HEK293 (cell line): ENCODE measurements around the gene HOXA10.

Experiments used
- GLIS2 ChIP-seq: fragments of 450-650 bp; formaldehyde crosslinking; IDR thresholded peaks from 2 replicates; pipeline ENCODE4 v1.5.1; 2016; ENCODE audit warnings: missing biosample characterization, missing genetic modification characterization
- IKZF3 ChIP-seq: fragments of 450-650 bp; IDR thresholded peaks from 2 replicates; pipeline ENCODE4 v1.5.0; 2018; ENCODE audit warnings: missing biosample characterization, mild to moderate bottlenecking, missing genetic modification characterization, moderate library complexity
- KLF10 ChIP-seq: fragments of 450-650 bp; IDR thresholded peaks from 2 replicates; pipeline ENCODE4 v1.5.1; 2018; ENCODE audit warnings: missing biosample characterization, mild to moderate bottlenecking, missing genetic modification characterization
- MZF1 ChIP-seq: fragments of 450-650 bp; formaldehyde crosslinking; IDR thresholded peaks from 2 replicates; pipeline ENCODE4 v1.5.1; 2017; ENCODE audit warnings: missing biosample characterization, missing genetic modification characterization, borderline replicate concordance
- SCRT1 ChIP-seq: fragments of 450-650 bp; formaldehyde crosslinking; IDR thresholded peaks from 2 replicates; pipeline ENCODE4 v1.5.1; 2016; ENCODE audit warnings: missing biosample characterization, missing genetic modification characterization, borderline replicate concordance
- TCF7L2 ChIP-seq: IDR thresholded peaks from 2 replicates; pipeline ENCODE4 v1.6.1; 2011; ENCODE audit warnings: low read depth, mild to moderate bottlenecking, inconsistent platforms, low read length, moderate library complexity, borderline replicate concordance
- ZBTB17 ChIP-seq: fragments of 450-650 bp; formaldehyde crosslinking; IDR thresholded peaks from 2 replicates; pipeline ENCODE4 v1.5.1; 2016; ENCODE audit warnings: missing biosample characterization, missing genetic modification characterization
- ZBTB20 ChIP-seq: fragments of 450-650 bp; formaldehyde crosslinking; IDR thresholded peaks from 2 replicates; pipeline ENCODE4 v1.5.1; 2016; ENCODE audit warnings: missing biosample characterization, missing genetic modification characterization
- ZFP41 ChIP-seq: fragments of 450-650 bp; formaldehyde crosslinking; IDR thresholded peaks from 2 replicates; pipeline ENCODE4 v1.5.1; 2016; ENCODE audit warnings: missing biosample characterization, missing genetic modification characterization, borderline replicate concordance
- ZNF133 ChIP-seq: fragments of 450-650 bp; formaldehyde crosslinking; IDR thresholded peaks from 2 replicates; pipeline ENCODE4 v1.5.1; 2016; ENCODE audit warnings: missing biosample characterization, missing genetic modification characterization
- ZNF169 ChIP-seq: fragments of 450-650 bp; formaldehyde crosslinking; IDR thresholded peaks from 2 replicates; pipeline ENCODE4 v1.5.1; 2016; ENCODE audit warnings: missing biosample characterization, missing genetic modification characterization
- ZNF214 ChIP-seq: fragments of 450-650 bp; formaldehyde crosslinking; IDR thresholded peaks from 2 replicates; pipeline ENCODE4 v1.5.1; 2017; ENCODE audit warnings: missing biosample characterization, mild to moderate bottlenecking, missing genetic modification characterization, borderline replicate concordance
- ZNF239 ChIP-seq: fragments of 450-650 bp; formaldehyde crosslinking; IDR thresholded peaks from 2 replicates; pipeline ENCODE4 v1.5.1; 2016; ENCODE audit warnings: missing biosample characterization, missing genetic modification characterization
- ZNF324 ChIP-seq: fragments of 450-650 bp; formaldehyde crosslinking; IDR thresholded peaks from 2 replicates; pipeline ENCODE4 v1.5.1; 2016; ENCODE audit warnings: missing biosample characterization, missing genetic modification characterization
- ZNF341 ChIP-seq: fragments of 450-650 bp; formaldehyde crosslinking; IDR thresholded peaks from 2 replicates; pipeline ENCODE4; 2016; ENCODE audit warnings: low read depth, missing biosample characterization, missing genetic modification characterization
- ZNF366 ChIP-seq: fragments of 450-650 bp; formaldehyde crosslinking; conservative IDR thresholded peaks from 2 replicates; pipeline ENCODE4 v1.5.1; 2016; ENCODE audit warnings: missing biosample characterization, missing genetic modification characterization
- ZNF394 ChIP-seq: fragments of 450-650 bp; formaldehyde crosslinking; IDR thresholded peaks from 2 replicates; pipeline ENCODE4 v1.5.1; 2016; ENCODE audit warnings: missing biosample characterization, missing genetic modification characterization, mild to moderate bottlenecking, moderate library complexity, borderline replicate concordance
- ZNF521 ChIP-seq: fragments of 450-650 bp; formaldehyde crosslinking; IDR thresholded peaks from 2 replicates; pipeline ENCODE4 v1.5.1; 2017; ENCODE audit warnings: missing biosample characterization, mild to moderate bottlenecking, missing genetic modification characterization
- ZNF555 ChIP-seq: fragments of 450-650 bp; formaldehyde crosslinking; conservative IDR thresholded peaks from 2 replicates; pipeline ENCODE4 v1.5.1; 2017; ENCODE audit warnings: missing biosample characterization, mild to moderate bottlenecking, missing genetic modification characterization, inconsistent platforms
- ZNF571 ChIP-seq: fragments of 450-650 bp; formaldehyde crosslinking; IDR thresholded peaks from 2 replicates; pipeline ENCODE4 v1.5.0; 2017; ENCODE audit warnings: missing biosample characterization, missing genetic modification characterization
- ZNF624 ChIP-seq: fragments of 450-650 bp; formaldehyde crosslinking; IDR thresholded peaks from 2 replicates; pipeline ENCODE4 v1.5.1; 2017; ENCODE audit warnings: missing biosample characterization, missing genetic modification characterization
- ZNF629 ChIP-seq: fragments of 450-650 bp; formaldehyde crosslinking; IDR thresholded peaks from 2 replicates; pipeline ENCODE4 v1.5.1; 2017; ENCODE audit warnings: missing biosample characterization, missing genetic modification characterization
- TF ChIP-seq, protein P1 (sequence below): fragments of 450-650 bp; formaldehyde crosslinking; IDR thresholded peaks from 2 replicates; pipeline ENCODE4 v1.5.1; 2016; ENCODE audit warnings: missing biosample characterization, missing genetic modification characterization
- TF ChIP-seq, protein P2 (sequence below): fragments of 450-650 bp; formaldehyde crosslinking; optimal IDR thresholded peaks from 2 replicates; pipeline ENCODE3; 2016; ENCODE audit warnings: missing biosample characterization, mild to moderate bottlenecking, missing genetic modification characterization
- TF ChIP-seq, protein P3 (sequence below): fragments of 450-650 bp; formaldehyde crosslinking; IDR thresholded peaks from 2 replicates; pipeline ENCODE4 v1.5.1; 2016; ENCODE audit warnings: missing biosample characterization, missing genetic modification characterization
- TF ChIP-seq, protein P4 (sequence below): fragments of 450-650 bp; formaldehyde crosslinking; IDR thresholded peaks from 2 replicates; pipeline ENCODE4 v1.5.1; 2016; ENCODE audit warnings: missing biosample characterization, missing genetic modification characterization

The HOXA10 gene

DNA sequence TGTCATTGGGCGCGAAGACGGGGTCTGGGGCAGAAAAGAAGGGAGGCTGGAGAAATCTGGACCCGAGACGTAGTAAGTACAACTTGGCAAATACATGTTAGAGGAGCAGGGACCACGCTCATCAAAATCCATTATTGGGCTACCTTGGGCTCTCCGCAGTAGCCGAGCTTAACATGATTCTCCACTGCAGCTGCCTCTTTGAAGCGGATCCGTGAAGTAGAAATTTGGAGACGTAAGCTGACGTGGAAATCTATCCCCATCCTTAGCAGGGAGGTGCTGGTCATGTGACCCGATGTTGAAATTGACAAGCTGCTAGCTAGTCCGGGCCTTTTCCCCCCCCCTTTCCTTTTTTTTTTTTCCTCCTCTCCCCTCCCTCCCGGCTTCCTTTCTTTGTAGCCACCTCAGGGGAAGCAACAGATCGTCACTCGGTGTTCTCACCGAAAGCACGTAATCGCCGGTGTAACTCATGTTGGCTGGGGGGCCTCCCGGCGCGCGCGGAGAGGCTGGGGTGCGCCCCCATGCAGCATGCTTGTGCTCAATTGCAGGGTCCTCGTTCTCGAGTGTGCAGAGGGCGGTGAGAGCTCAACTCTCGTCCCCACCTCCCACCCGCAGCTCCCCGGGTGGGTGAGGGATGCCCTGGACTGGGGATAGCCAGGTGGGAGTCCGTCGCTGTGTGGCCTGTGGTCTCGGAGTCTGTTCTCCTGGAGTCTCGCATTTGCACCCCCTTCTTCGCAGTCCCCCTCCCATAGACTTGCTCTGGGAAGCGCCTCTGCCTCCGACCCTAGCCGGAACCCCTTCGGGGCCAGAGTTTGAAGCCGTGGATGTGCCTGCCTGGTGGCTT is 11.1 kb upstream of the HOXA10 start, which contains the start of gene HOXA11 (continued):
- TF ChIP-seq, protein P1, sequence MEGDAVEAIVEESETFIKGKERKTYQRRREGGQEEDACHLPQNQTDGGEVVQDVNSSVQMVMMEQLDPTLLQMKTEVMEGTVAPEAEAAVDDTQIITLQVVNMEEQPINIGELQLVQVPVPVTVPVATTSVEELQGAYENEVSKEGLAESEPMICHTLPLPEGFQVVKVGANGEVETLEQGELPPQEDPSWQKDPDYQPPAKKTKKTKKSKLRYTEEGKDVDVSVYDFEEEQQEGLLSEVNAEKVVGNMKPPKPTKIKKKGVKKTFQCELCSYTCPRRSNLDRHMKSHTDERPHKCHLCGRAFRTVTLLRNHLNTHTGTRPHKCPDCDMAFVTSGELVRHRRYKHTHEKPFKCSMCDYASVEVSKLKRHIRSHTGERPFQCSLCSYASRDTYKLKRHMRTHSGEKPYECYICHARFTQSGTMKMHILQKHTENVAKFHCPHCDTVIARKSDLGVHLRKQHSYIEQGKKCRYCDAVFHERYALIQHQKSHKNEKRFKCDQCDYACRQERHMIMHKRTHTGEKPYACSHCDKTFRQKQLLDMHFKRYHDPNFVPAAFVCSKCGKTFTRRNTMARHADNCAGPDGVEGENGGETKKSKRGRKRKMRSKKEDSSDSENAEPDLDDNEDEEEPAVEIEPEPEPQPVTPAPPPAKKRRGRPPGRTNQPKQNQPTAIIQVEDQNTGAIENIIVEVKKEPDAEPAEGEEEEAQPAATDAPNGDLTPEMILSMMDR: peak; percentile 26; the same call in 1 of the 2 replicates
- TF ChIP-seq ZFP41: no peak
- TF ChIP-seq ZNF394 (tag by site-specific recombination): peak; percentile 68; the same call in 1 of the 2 replicates
- no peak for TF ChIP-seq ZNF133 (tag by site-specific recombination)
- peak; percentile 28; the same call in 1 of the 2 replicates for TF ChIP-seq ZNF366 (tag by site-specific recombination)
- TF ChIP-seq ZNF555: no peak
- peak; percentile 72 for TF ChIP-seq IKZF3 (tag by site-specific recombination)
- TF ChIP-seq KLF10 (tag by site-specific recombination): 0 out of 2 replicates have a peak, but pooled peaks have one; percentile 13
- TF ChIP-seq TCF7L2: peak; percentile 38; the same call in 1 of the 2 replicates
- no peak for TF ChIP-seq MZF1 (tag by site-specific recombination)
- TF ChIP-seq, protein P2, sequence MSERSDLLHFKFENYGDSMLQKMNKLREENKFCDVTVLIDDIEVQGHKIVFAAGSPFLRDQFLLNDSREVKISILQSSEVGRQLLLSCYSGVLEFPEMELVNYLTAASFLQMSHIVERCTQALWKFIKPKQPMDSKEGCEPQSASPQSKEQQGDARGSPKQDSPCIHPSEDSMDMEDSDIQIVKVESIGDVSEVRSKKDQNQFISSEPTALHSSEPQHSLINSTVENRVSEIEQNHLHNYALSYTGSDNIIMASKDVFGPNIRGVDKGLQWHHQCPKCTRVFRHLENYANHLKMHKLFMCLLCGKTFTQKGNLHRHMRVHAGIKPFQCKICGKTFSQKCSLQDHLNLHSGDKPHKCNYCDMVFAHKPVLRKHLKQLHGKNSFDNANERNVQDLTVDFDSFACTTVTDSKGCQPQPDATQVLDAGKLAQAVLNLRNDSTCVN (tag by site-specific recombination): peak; percentile 40
- TF ChIP-seq ZNF214 (tag by site-specific recombination): no peak
- TF ChIP-seq ZNF324 (tag by site-specific recombination): no peak
- TF ChIP-seq ZNF624 (tag by site-specific recombination): no peak
- TF ChIP-seq GLIS2 (tag by site-specific recombination): peak; percentile 99
- no peak for TF ChIP-seq ZNF571
- TF ChIP-seq ZNF521 (tag by site-specific recombination): no peak
- TF ChIP-seq ZNF629: peak; percentile 95
- TF ChIP-seq ZNF239 (tag by site-specific recombination): no peak
- TF ChIP-seq ZNF341 (tag by site-specific recombination): peak; percentile 93
- TF ChIP-seq, protein P3, sequence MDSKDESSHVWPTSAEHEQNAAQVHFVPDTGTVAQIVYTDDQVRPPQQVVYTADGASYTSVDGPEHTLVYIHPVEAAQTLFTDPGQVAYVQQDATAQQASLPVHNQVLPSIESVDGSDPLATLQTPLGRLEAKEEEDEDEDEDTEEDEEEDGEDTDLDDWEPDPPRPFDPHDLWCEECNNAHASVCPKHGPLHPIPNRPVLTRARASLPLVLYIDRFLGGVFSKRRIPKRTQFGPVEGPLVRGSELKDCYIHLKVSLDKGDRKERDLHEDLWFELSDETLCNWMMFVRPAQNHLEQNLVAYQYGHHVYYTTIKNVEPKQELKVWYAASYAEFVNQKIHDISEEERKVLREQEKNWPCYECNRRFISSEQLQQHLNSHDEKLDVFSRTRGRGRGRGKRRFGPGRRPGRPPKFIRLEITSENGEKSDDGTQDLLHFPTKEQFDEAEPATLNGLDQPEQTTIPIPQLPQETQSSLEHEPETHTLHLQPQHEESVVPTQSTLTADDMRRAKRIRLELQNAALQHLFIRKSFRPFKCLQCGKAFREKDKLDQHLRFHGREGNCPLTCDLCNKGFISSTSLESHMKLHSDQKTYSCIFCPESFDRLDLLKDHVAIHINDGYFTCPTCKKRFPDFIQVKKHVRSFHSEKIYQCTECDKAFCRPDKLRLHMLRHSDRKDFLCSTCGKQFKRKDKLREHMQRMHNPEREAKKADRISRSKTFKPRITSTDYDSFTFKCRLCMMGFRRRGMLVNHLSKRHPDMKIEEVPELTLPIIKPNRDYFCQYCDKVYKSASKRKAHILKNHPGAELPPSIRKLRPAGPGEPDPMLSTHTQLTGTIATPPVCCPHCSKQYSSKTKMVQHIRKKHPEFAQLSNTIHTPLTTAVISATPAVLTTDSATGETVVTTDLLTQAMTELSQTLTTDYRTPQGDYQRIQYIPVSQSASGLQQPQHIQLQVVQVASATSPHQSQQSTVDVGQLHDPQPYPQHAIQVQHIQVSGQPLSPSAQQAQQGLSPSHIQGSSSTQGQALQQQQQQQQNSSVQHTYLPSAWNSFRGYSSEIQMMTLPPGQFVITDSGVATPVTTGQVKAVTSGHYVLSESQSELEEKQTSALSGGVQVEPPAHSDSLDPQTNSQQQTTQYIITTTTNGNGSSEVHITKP (tag by site-specific recombination): peak; percentile 43
- TF ChIP-seq ZBTB20 (tag by site-specific recombination): peak; percentile 69
- TF ChIP-seq ZBTB17 (tag by site-specific recombination): peak; percentile 93
- peak; percentile 55; the same call in 1 of the 2 replicates for TF ChIP-seq SCRT1 (tag by site-specific recombination)
- TF ChIP-seq, protein P4, sequence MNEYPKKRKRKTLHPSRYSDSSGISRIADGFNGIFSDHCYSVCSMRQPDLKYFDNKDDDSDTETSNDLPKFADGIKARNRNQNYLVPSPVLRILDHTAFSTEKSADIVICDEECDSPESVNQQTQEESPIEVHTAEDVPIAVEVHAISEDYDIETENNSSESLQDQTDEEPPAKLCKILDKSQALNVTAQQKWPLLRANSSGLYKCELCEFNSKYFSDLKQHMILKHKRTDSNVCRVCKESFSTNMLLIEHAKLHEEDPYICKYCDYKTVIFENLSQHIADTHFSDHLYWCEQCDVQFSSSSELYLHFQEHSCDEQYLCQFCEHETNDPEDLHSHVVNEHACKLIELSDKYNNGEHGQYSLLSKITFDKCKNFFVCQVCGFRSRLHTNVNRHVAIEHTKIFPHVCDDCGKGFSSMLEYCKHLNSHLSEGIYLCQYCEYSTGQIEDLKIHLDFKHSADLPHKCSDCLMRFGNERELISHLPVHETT (tag by site-specific recombination): no peak
- no peak for TF ChIP-seq ZNF169
